Transverse colon (tissue), 4 donors: Measurements from ENCODE around the gene RPL39L. TPM values are rescaled to one million over a fixed set of nuclear protein-coding genes. Genes with fewer than 3 reads are reported as not detected.

Source experiments
- DNase-seq: peaks from one replicate; pipeline ENCODE4 v3.0.0-alpha.2; 2019
- H3K27ac ChIP-seq, 4 donors: fragments of 200-600 bp; sonication (generic); 2 replicates each; pipeline ENCODE4 v1.5.1; 2016 to 2018; ENCODE audit warnings: inconsistent platforms in 4 of 4
- H3K27me3 ChIP-seq: fragments of 200-600 bp; sonication (generic); 2 replicates; pipeline ENCODE4 v1.5.1; 2017; ENCODE audit warnings: inconsistent platforms
- H3K36me3 ChIP-seq, 4 donors: fragments of 200-600 bp; sonication (generic); 2 replicates each; pipeline ENCODE4 v1.5.1; 2017 to 2019; ENCODE audit warnings: inconsistent platforms in 4 of 4
- H3K4me1 ChIP-seq, 4 donors: fragments of 200-600 bp; sonication (generic); 2 replicates each; pipeline ENCODE4 v1.5.1; 2017 to 2020; ENCODE audit warnings: inconsistent platforms in 4 of 4
- H3K4me3 ChIP-seq, 4 donors: fragments of 200-600 bp; sonication (generic); 1 replicate in 1 of 4; 2 replicates in 3 of 4; pipeline versions ENCODE4 v1.5.1 to v1.6.1; 2017 to 2019; ENCODE audit warnings: inconsistent platforms in 4 of 4
- H3K9me3 ChIP-seq, 2 donors: fragments of 200-600 bp; sonication (generic); 2 replicates each; pipeline ENCODE4 v1.5.1; 2017 to 2019; ENCODE audit warnings: inconsistent platforms in 2 of 2
- CTCF ChIP-seq, 5 experiments: fragments of 200-600 bp in 3 of 5; fragments of 450-650 bp in 2 of 5; sonication (generic) in 3 of 5; IDR thresholded peaks; 1 replicate in 2 of 5; 2 replicates in 3 of 5; pipeline ENCODE4 v1.5.1; 2016 to 2017; ENCODE audit warnings: antibody characterized with exemption in 5 of 5, inconsistent platforms in 3 of 5, mild to moderate bottlenecking in 2 of 5, moderate library complexity in 1 of 5
- EP300 ChIP-seq: sonication (generic); formaldehyde crosslinking; IDR thresholded peaks from one replicate; pipeline ENCODE4 v1.6.1; 2017; ENCODE audit warnings: antibody characterized with exemption, low read depth
- POLR2A ChIP-seq: fragments of 450-650 bp; IDR thresholded peaks from one replicate; pipeline ENCODE4 v1.6.1; 2016; ENCODE audit warnings: antibody characterized with exemption, mild to moderate bottlenecking, moderate library complexity
- POLR2AphosphoS5 ChIP-seq, 3 donors: sonication (generic); formaldehyde crosslinking; IDR thresholded peaks; one replicate each; pipeline ENCODE4 v1.6.1; 2016; ENCODE audit warnings: antibody characterized with exemption in 3 of 3
- WGBS, 2 donors: methylation state at CpG; one replicate each; pipeline ENCODE4 v1.1.5; 2018; ENCODE audit warnings: low coverage in 1 of 2; 5-methylcytosine and 5-hydroxymethylcytosine counted together
- in situ Hi-C, 4 donors: fragments of 200-750 bp; cut with MboI; loops; one replicate each; pipeline versions ENCODE4 v1.15.0 to v1.15.1; 2017; ENCODE audit warnings: low sequenced_read_pairs in 3 of 4, low pct_ligation_motif_present in 1 of 4, low pct_unique_long_range_greater_than_20kb in 1 of 4
- intact Hi-C: fragments of 100-400 bp; cut with DNase I; formaldehyde crosslinking; loops from one replicate; pipeline ENCODE4 v1.15.1; 2023; ENCODE audit warnings: low total_unique reads
- total RNA-seq, 4 donors: library from RNA; depleted of rRNA; stranded (reverse); fragments of >200 nt; gene quantifications; one replicate each; pipeline ENCODE4 v1.1.0, GENCODE V29; 2016

Gene RPL39L
- total RNA-seq, 4 donors from 2014 or later, result 2.2 to 5.6 (median 2.4) TPM; not detected in 1

- Histone ChIP-seq H3K4me1 (peaks cover 0 to 12% (median 3%) of the 10 kb centered on the region in 4 donors), H3K27me3 (no peaks in the 10 kb centered on the region), H3K9me3 (no peaks in the 10 kb centered on the region), H3K4me3 (no peak overlapping the region), H3K27ac (no peak overlapping the region), H3K36me3 (no peaks in the 10 kb centered on the region)
- WGBS, 2 donors, result 78 to 81% methylated on average over 1 to 2 of the region's 2 CpGs
- no peak for DNase-seq
- in situ Hi-C loops (no loop called here), intact Hi-C loops (no loop called here)
- TF ChIP-seq POLR2AphosphoS5 (IDR thresholded peaks at IDR 0.05) (no peak), CTCF (IDR thresholded peaks at IDR 0.05) (no peak), POLR2A (no peak), EP300 (no peak)
These were observed 40.3 kb downstream of the RPL39L start for GRCh38 chr3:187098923-187099512.

GRCh38 chr3:187093320-187093719 is 46.0 kb downstream of the RPL39L start:
- H3K4me1 ChIP-seq, result no peaks in the 10 kb centered on the region
- no peaks in the 10 kb centered on the region for H3K36me3 ChIP-seq
- TF ChIP-seq EP300, result no peak
- TF ChIP-seq CTCF (IDR thresholded peaks at IDR 0.05), result no peak
- no peak for TF ChIP-seq POLR2AphosphoS5 (IDR thresholded peaks at IDR 0.05)
- no peak for TF ChIP-seq POLR2A
- peaks cover 6 to 12% of the 10 kb centered on the region in 2 donors for H3K9me3 ChIP-seq
- H3K27ac ChIP-seq, result no peak overlapping the region
- in situ Hi-C loops (no loop called here), intact Hi-C loops (no loop called here)
- no peak for DNase-seq
- WGBS, 2 donors, result 88 to 97% methylated on average over 1 of the region's 1 CpG
- H3K4me3 ChIP-seq, result no peak overlapping the region
- no peaks in the 10 kb centered on the region for H3K27me3 ChIP-seq

DNA sequence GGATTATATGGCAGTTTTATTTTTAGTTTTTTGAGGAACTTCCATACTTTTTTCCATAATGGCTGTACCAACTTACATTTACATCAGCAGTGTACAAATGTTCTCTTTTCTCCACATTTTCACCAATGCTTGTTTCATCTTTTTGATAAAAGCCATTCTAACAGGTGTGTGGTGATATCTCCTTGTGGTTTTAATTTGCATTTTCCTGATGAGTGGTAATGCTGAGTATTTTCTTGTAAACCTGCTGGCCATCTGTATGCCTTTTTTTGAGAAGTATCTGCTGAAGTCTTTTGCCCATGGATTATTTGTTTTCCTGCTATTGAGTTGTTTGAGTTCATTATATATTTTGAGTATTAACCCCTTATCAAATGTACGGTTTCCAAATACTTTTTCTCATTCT is 50.6 kb downstream of the RPL39L start:
- H3K4me1 ChIP-seq, result peaks cover 0 to 6% (median 0%) of the 10 kb centered on the region in 4 donors
- DNase-seq, result no peak
- peaks cover 6 to 27% of the 10 kb centered on the region in 2 donors for H3K9me3 ChIP-seq
- H3K27ac ChIP-seq, result no peak overlapping the region
- in situ Hi-C loops, result no loop called here
- WGBS, 2 donors, result 67 to 100% methylated on average over 1 of the region's 1 CpG
- H3K27me3 ChIP-seq, result no peaks in the 10 kb centered on the region
- no peaks in the 10 kb centered on the region for H3K36me3 ChIP-seq
- intact Hi-C loops, result no loop called here
- no peak overlapping the region for H3K4me3 ChIP-seq
- TF ChIP-seq POLR2A, result no peak
- no peak for TF ChIP-seq POLR2AphosphoS5 (IDR thresholded peaks at IDR 0.05)
- TF ChIP-seq EP300, result no peak
- TF ChIP-seq CTCF (IDR thresholded peaks at IDR 0.05), result no peak

GRCh38 chr3:187086831-187087230 is 52.5 kb downstream of the RPL39L start:
- in situ Hi-C loops, result no loop called here

More at GRCh38 chr3:187086831-187087230, 52.5 kb downstream of the RPL39L start:
- Histone ChIP-seq H3K36me3 (no peaks in the 10 kb centered on the region), H3K27me3 (no peaks in the 10 kb centered on the region), H3K27ac (no peak overlapping the region), H3K4me1 (peaks cover 0 to 6% (median 0%) of the 10 kb centered on the region in 4 donors), H3K4me3 (no peak overlapping the region), H3K9me3 (peaks cover 6 to 23% of the 10 kb centered on the region in 2 donors)
- TF ChIP-seq POLR2AphosphoS5 (IDR thresholded peaks at IDR 0.05) (no peak), POLR2A (no peak), EP300 (no peak), CTCF (IDR thresholded peaks at IDR 0.05) (no peak)
- WGBS, 2 donors, result 81 to 87% methylated on average over 3 of the region's 3 CpGs
- DNase-seq, result no peak
- intact Hi-C loops, result no loop called here
